Raji (cell line): ENCODE results near the gene SH3GLB1.

ENCODE experiments used
- POLR2A ChIP-seq: IDR thresholded peaks from 2 replicates; pipeline ENCODE4 v1.6.1; 2011; ENCODE audit warnings: low read depth, low read length, control low read depth; ENCODE audit not compliant: insufficient read depth

SH3GLB1 gene

GRCh38 chr1:86714159-86714558 lies 9.8 kb downstream of the SH3GLB1 start:
- TF ChIP-seq POLR2A = no peak

DNA sequence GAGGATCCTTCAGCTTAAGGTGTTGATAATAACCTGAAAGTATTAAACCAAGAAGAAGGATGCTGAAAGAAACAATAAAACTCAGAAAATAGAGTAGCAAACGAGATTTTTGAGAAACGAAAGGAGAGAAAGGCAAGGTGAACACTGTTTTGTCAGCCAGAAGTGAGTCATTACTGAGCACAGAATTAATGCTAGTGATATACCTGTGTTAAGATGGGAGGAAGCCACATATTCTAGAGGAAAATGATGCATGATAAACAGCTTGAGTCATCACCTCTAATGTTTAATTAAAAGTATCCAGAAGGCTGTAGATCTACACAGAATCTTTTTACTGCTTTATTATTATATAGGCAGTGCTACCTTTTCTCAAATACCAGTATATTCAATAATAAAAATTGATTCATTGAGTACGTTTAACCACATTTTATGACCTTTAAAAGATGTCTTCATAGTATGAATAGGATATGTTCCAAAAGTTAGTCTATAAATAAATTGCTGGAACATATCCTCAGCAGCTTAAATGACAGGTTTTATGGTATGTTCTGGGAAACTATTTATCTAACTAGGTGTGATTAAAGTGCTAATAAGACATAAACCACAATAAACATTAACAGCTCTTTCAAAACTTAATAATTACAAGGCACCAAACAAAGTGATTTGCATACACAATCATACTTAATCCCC lies 10.3 kb downstream of the SH3GLB1 start:
- no peak for TF ChIP-seq POLR2A

GRCh38 chr1:86718786-86719185 lies 14.4 kb downstream of the SH3GLB1 start:
- TF ChIP-seq POLR2A = no peak

- TF ChIP-seq POLR2A = no peak
Measured at GRCh38 chr1:86731416-86731815, 27.0 kb downstream of the SH3GLB1 start.

GRCh38 chr1:86733340-86733739 lies 29.0 kb downstream of the SH3GLB1 start:
- TF ChIP-seq POLR2A = no peak

DNA sequence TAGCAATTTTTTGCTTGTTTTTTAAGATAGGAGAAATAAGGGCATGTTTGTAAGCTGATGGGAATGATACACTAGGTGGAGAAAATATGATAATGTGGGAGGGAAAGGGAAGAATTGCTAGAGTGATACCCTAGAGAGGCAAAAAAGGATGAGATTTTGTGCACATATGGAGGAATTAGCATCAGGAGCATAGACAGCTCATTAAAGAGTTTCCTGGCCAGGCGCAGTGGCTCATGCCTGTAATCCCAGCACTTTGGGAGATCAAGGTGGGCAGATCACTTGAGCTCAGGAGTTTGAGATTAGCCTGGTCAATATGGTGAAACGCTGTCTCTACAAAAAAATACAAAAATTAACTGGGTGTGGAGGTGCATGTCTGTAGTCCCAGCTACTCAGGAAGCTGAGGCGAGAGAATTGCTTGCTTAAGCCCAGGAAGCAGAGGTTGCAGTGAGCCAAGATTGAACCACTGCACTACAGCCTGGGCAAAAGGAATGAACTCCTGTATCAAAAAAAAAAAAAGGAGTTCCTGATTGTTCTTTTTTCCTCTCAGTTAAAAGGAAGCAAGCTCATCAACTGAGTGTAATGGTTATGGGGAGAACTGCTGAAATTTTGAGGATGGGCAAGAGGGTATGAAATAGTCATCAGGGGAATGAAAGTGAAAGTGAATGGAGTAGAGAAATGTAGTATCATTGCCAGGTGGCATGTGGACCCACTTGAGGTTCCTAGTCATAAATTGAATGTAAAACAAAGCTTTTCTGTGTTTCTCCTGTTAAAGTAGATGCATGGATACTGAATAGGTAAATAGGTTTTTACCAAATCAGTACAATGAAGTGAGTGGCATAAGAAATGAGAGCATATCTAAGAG lies 35.5 kb downstream of the SH3GLB1 start:
- TF ChIP-seq POLR2A = no peak

GRCh38 chr1:86741947-86742572 lies 37.7 kb downstream of the SH3GLB1 start:
- no peak for TF ChIP-seq POLR2A

DNA sequence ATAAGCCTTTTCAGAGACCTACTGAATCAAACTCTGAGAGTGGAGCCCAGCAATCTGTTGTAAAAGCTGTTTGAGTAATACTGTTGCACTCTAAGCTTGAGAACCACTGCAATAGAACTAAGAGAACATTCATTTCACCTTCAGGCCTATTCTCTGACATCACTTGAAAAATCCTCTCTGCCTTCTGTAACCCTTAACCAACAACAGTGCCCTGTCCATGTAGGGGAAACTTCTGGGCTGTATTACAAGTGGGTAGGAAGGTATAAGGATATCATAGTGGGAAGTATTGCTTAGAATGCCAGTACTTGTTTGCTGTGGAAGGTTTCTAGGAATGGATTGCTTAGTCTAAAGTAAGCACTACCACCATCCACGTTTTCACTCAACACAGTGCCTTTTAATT lies 42.9 kb downstream of the SH3GLB1 start:
- no peak for TF ChIP-seq POLR2A

DNA sequence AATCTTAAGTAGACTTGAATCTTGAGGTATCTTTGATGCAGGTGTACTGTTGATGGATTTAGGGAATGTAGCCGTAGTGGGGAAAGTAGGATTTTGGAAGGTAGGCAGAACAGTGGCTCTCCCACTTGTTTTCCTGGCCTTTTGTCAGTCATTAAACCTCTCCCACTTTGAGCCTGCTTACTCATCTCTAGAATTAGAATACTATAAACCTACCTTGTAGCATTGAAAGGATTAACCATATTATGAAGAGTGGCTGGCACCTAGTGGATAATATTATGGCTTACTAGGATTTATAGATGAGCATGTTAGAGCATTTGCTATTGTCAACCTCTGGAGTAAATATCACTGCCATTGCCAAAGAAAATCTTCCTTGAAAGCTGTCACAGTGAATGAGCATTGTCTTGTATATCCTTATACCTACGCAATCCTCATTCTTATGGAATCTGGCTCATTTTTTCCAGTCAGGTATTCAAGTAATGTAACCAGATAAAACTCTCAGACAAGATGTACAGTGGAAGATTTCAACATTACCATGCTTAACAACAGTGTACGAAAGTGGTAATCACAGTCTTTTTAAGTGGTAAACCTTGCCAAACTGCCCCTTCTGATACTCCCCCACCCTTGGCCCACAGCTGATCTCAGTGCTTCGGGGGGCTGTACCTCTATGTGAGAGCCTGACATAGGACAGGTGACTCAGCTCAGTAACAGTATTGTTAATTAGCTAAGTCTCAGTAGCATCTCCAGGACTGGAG lies 44.4 kb downstream of the SH3GLB1 start:
- no peak for TF ChIP-seq POLR2A

DNA sequence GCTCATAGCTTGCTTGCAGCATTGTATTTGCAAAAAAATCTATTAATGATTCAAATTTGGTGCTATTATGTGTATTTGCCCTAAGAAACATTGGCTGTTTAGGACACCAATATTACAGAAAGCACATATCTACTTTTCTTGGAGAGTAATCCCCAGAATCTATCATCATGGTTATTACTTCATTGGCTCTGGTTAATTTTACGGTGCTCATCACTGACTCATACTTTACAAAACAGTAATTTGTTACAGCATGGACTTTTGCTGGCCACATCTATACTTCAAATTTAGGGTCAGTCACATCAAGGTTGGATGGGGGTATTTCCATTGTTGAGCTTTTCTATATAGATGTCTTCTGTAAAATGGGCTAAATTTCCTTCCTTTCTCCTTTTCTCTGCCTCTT lies 45.7 kb downstream of the SH3GLB1 start:
- no peak for TF ChIP-seq POLR2A

DNA sequence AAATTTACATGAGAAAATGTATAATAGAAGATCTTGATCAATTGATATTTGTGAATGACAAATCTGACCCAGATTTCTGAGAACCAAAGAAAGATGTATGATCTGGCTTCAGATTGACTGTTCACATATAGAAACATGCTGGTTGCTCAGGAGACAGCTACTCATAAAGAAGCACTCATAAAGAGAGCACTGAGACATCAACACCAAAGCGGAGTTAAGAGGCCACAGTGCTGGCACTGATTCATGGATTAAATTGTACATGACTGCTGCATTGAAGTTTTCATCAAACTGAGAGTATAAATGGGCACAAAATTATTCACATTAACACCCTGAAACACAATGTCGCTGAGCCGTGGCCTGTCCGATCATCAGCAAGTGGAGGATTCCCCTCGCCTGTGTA lies 46.2 kb downstream of the SH3GLB1 start:
- no peak for TF ChIP-seq POLR2A

DNA sequence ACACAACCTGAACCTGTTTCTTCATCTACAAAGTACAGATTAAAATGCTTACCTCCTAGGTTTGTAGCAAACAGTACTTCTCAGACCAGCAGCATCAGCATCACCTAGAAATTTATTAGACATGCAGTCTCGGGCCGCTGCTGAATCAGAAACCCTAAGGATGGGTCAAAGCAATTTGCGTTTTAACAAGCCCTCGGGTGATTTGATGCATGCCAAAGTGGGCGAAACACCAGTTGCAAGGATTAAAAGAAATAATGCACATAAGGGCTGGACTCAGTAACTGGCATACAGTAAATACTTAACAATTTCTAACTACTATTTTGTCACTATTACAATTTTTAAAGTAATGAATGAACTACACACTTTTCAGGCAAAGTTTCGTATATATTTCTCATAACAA lies 47.5 kb downstream of the SH3GLB1 start:
- no peak for TF ChIP-seq POLR2A

GRCh38 chr1:86753700-86754099 lies 49.3 kb downstream of the SH3GLB1 start:
- no peak for TF ChIP-seq POLR2A

- TF ChIP-seq POLR2A = no peak
Measured at GRCh38 chr1:86754265-86754974, 50.0 kb downstream of the SH3GLB1 start.

DNA sequence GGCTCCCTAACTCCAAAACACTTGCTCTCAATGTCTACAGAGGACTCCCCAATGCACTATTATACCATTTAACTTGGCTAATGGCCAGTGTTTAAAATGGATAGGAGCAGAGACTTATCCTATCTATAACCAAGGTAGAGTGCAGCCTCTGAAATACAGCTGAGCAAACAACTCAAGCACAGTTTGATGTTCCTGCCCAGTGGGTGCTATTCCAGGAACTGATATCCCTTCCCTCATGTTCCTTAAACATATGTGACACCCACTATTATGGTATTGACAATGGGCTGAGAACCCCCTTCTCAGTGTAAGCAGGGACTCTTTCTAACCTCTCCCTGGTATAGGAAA lies 51.7 kb downstream of the SH3GLB1 start:
- no peak for TF ChIP-seq POLR2A
